NCI-H1436 (cell line): ENCODE data around the gene CLEC2L.

Source experiments
- DNase-seq: peaks from one replicate; lab custom pipeline; 2025; lab: John Stamatoyannopoulos, UW

CLEC2L gene

DNA sequence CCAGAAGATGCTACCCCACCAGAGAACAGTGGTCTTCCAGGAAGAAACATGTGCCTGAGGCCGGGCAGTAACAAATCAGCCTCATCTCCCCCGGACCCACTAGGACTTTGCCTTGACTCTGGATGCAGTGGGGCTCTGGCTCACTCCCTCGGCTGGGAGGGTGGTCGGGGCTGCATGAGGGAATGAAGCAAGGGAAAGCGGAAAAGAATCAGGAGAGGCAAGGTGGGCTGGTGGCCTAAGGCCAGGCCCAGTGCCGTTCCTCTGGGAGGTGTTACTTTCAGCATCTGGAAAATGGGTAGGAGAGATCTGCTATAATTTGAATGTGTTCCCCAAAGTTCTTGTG lies 51.8 kb downstream of the CLEC2L start:
- no peak for DNase-seq

DNA sequence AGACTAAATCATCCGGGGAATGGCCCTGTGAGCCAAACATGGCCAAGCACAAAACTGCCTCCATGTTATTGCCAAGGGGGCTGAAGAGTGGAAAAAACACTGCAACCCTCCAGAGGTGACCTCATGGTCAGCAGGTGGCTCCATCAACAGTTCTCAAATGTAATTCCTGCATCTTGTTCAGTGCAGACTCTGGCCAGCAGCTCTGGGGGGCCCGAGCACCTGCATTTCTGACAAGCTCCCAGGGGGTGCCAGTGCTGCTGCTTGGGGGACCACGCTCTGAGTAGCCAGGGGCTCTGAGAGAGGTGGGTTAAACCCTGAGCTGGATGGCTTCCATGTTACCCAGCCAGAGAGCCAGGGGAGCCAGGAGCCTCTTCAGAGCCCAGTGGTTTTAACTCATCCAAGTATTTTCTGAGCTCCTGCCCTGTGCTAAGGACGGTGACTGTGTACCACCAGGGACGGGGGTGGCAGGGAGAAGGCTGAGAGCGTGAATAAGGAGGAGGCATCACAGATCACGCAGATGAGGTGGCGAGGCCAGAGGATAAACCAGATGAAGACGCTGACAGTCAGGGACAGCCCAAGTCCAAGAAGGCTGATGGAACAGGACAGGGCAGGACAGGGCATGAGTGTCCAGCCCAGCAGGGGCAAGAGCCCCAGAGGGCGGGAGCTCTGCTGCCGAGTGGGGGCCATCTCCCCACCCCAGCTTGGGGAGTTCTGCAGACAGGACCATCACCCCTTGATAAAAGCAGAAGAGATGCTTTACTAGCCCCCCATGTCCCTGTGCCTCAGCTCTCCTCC lies 52.9 kb downstream of the CLEC2L start:
- DNase-seq = no peak

DNA sequence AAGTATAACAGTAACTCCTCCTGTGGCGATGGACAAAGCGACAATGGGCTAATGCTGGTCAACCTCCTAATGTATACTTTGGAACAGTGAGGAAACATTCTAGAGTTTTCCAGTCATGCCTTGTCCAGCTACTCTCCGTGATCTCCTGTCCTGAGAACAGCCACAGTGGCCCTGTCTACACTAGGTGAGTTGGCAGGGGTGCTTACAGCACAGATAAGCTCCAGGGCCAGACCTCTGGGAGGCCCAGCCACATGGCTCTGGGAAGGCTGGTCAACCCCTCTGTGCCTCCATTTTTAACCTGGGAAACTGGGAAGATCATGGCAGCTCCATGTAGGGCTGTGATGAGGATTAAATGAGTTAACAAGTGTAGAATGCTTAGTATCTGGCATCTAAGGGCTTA lies 57.0 kb downstream of the CLEC2L start:
- no peak for DNase-seq

DNA sequence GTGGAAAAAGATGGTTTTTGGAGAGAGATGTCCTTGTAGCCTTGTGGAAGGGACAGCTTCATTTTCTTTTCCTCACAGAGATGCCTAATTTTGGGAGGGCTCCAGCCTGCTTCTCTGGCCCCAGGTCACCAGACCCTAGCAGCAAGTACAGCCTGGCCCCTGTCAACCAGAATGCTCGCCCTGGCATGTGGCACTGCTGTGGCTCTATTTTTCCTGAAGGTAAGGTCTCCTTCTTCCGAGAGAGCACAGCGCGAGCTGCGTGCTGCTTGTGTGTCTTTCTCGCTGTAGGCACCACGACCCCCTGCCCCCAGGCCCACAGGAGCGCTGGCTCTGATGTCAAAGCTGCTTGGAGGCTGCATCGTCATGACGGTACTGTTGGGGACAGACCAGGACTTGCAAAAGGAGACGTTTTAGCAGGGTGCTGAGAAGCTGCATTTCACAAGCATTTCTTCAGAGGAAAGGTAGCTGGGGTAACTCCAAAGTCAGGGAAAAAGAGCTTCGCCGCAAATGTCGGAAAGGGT lies 58.7 kb downstream of the CLEC2L start:
- DNase-seq = no peak

DNA sequence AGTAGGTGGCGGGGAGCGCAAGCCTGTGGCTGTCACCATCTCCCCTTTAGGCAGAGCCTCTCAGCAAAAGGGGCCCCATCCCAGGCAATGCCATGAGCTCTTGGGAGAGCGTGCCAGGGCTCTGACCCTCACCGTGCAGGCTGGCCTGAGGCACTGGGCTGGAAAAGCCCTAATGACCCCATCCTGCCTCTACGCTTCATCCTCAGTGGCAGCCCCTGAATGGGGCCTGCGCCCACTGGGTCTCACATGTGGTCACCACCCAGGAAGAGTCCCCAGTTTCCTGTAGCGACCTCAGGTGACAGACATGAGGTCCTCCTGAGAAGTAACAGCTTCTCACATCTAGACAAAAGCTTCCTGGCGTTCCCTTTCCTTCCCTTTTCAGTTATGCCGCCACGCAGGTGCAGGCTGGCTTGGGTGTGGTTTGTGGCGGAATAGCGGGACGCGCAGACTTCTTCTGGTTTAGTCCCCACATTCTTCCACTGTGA lies 59.2 kb downstream of the CLEC2L start:
- no peak for DNase-seq

DNA sequence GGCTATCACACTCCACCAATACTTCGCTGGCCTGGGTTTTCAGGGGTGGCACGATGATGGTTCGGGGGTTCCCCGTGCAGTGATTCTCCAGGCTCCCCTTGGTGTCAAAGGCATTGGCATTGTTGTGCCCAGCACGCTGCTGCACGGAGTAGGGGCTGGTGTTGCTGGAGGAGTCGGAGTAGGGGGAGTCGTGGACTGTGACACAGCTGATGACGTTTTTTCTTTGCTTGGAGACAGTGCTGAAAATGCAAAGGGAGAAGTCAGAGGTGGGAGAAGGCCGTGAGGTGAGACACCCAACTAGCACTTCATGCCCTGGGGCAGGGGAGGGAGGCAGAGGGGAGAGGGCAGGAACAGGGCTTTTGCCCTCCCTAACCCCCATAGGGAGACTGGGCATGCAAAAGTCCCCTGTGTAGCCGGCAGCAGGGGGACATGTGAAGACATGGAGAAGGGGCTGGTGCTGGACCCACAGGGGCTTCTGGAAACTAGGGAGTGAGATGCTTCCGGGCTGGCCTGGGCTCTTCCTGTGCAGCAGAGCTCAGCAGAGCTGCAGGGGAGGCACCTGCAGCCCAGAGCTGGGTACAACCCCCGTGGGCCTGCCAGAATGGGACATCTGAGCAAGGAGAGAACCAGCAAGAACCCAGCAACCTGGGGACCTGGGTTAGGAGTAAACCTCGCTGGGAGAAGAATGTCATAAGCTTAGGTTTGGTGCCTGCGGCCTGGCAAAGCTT lies 60.5 kb downstream of the CLEC2L start:
- no peak for DNase-seq

DNA sequence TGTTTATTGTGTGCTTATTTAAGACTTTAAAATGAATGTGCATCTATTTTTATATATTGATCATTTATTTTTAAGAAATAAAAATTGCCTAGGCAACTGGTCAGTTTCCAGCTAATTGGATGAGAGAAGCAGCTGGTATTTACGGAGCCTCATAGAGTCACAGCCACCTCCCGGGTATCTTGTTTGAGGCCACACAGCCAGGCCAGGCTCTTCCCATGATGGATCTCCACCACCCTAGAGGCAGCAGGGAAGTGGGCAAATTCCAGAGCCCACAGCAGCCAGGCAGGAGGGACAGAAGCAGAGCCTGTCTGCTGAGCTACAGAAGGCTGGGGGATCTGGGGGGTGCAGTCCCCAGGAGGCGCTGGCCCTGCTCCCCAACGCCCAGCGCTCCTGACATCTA lies 61.6 kb downstream of the CLEC2L start:
- DNase-seq = no peak

DNA sequence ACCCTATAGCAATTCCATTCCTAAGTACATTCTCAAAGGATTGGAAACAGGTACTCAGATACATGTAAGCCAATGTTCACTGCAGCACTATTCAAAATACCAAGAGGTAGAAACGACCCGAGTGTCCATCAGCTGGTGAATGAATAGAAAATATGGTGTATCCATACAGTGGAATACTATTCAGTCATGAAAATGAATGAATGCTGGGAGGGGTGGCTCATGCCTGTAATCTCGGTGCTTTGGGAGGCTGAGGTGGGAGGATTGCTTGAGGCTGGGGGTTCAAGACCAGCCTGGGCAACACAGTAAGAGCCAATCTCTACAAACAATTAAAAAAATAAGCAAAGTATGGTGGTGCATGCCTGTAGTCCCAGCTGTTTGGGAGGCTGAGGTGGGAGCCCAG lies 62.8 kb downstream of the CLEC2L start:
- no peak for DNase-seq

DNA sequence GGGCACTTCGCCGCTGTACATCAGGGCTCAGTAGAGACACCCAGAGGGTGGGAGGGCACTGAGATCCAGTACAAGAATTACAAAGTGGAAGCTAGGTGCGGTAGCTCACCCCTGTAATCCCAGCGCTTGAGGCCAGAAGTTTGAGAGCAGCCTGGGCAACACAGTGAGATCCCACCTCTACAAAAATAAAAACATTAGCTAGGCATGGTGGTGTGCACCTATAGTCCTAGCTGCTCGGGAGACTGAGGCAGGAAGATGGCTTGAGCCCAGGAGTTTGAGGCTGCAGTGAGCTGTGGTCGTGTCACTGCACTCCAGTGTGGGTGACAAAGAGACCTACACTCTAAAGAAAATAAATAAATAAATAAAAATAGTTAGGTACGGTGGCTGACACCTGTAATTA lies 64.0 kb downstream of the CLEC2L start:
- no peak for DNase-seq

DNA sequence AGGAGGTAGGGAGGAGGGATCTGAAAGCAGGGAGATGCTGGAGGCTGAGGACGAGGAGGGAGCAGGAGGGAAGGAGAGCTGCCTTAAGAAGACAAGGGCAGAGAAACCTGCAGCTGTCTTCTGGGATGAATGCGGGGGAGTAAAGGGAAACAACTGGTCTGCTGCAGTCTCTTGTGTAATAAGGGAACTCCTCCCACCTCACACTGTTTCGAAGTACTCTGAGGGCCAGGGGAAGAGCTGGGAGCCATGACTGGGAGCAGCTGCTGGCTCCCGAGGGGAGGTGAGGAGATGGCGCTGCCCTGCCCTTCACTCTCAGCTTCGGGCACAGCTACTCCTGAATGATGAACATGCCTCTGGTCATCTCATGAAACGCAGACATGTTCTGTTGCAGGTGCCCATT lies 65.1 kb downstream of the CLEC2L start:
- no peak for DNase-seq

DNA sequence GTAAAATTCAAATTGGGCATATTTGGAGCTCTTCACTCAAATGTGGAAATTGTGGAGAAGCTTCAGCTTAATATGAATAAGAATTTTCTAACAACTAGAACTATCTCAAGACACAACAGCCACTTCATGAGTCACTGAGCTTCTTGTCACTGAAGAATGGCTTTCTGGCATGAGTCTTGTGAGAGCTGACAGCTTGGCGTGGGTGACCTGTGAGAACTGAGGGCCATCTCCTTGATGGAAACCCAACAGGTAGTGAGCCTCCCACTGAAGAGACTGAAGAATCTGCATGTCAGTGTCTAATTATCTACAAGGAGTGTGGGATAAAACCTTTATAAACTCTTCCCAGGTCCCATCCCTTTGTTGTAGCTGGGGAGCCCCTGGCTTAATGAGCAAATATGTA lies 66.0 kb downstream of the CLEC2L start:
- DNase-seq = no peak

DNA sequence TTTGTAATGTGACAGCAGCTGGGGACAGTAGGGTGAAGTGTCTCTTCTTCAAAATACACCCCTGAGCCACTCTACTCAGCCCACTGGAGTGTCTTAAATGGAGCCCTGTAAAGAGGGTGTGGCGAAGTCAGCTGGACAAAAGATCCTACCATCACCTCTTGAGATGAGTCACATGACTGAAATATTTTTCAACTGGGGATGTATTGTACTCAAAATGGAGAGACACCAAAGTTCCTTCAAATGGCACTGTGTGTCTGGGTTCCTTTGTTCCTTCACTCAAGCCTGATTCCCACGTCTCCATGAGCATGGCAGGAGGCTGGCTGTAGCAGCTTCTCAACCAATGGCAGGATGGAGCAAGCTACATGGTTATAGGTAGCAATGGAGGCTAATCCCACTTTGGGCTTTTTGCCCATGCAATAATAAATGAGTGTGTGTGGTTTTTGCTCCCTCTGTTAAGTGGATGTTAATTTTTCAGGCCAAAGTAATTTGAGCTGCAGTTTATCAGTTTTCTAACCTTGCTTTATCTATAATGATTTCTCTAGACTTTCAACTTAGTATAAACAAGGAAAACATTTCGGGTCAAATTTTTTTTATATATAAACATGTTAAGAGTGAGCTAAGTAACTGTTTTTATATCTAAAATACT lies 68.2 kb downstream of the CLEC2L start:
- DNase-seq = no peak

DNA sequence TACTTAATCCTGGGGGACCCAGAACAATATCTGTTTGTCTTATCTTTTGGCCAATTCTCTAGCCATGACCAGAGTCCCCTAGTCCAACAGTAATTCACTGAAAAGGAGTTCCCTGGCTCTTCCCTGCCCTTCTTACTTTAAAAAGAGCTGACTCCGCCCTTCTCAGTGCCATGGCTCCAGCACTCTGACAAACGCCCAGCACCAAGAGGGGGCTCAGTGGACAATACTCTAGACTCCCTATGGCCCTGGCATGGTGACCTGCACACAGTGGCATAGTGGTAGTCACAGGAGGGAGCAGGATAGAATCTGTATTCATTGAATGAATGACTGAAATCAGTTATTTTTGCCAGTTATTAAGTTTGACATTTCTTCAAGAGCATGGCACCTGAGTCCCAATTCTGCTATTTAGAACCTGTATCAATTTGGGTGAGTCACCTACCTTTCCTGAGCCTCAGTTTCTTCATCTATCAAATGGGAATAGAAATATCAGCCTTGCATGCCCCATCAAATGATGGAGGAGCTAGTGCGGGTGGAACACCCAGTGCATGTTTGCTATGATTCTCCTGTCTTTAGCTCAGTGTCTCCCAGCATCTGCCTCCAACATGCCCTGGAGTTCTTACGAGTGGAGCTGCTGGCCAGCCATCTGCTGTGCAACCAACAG lies 69.4 kb downstream of the CLEC2L start:
- no peak for DNase-seq

DNA sequence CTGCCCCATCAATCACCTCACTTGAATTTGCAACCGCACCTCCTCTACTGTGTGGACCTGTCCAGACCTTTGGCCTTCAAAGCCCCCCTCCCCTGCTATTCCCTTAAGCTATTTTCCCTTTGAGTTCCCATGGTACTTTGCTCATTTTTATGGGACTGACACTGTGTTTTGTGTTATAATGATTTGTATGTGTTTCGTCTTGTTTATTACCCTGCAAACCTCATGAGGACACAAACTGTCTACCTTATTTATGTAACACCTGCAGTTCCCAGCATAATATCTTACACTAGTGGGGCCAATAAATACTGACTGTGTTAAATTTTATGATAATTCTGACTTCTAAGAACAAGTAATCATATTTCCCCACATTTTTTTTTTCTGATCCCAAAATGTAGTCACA lies 70.6 kb downstream of the CLEC2L start:
- no peak for DNase-seq
